Frontal cortex (tissue), 4 donors: ENCODE measurements around the gene PAX8. TPM values are rescaled to one million over a fixed set of nuclear protein-coding genes. Genes with fewer than 3 reads are reported as not detected.
"Not testable (repeated sequence)": the region's sequence is repeated elsewhere in the genome, so short reads cannot be mapped to it uniquely, and the experiment has no call there.

ENCODE experiments used
- DNase-seq, 2 donors: peaks; one replicate each; pipeline ENCODE4 v3.0.0; 2012; ENCODE audit warnings: low spot score in 2 of 2
- FAIRE-seq: peaks from 2 replicates; lab custom pipeline; 2012; peaks lifted over from hg19 to GRCh38; lab: Jason Lieb, UNC
- total RNA-seq: library from RNA; depleted of rRNA; stranded (reverse); fragments of >200 nt; gene quantifications from one replicate; pipeline ENCODE4 v1.2.3, GENCODE V29; 2014
- donor health status: control.
- donor health status: control.
- donor health status: control.

PAX8 gene
- under 0.01 TPM for total RNA-seq

- DNase-seq = no peak
- no peak for FAIRE-seq
These were observed at the start of gene PAX8 for GRCh38 chr2:113278742-113279139. TSS of gene PAX8 (minus strand) at chr2:113278921. CDS start at chr2:113278394, 527 bp downstream.

GRCh38 chr2:113328043-113328442 lies 49.3 kb upstream of the PAX8 start:
- DNase-seq (no peak), FAIRE-seq (no peak)

GRCh38 chr2:113325161-113325731 lies 46.5 kb upstream of the PAX8 start:
- FAIRE-seq = not testable (repeated sequence)

GRCh38 chr2:113324684-113325160 lies 46.0 kb upstream of the PAX8 start:
- no peak for FAIRE-seq
- DNase-seq = peak; percentile 52 to 76

More at GRCh38 chr2:113325161-113325731, 46.5 kb upstream of the PAX8 start:
- peak in 1 of 2 donors; percentile 3 for DNase-seq

- FAIRE-seq, DNase-seq: not testable (repeated sequence)
These were observed 44.4 kb upstream of the PAX8 start for GRCh38 chr2:113323129-113323528.

- FAIRE-seq = not testable (repeated sequence)
These were observed 41.4 kb upstream of the PAX8 start for GRCh38 chr2:113320106-113320505.

GRCh38 chr2:113318941-113319340 lies 40.2 kb upstream of the PAX8 start:
- DNase-seq, FAIRE-seq: not testable (repeated sequence)

More at GRCh38 chr2:113320106-113320505, 41.4 kb upstream of the PAX8 start:
- DNase-seq = not testable (repeated sequence)

- DNase-seq (no peak), FAIRE-seq (no peak)
These were observed 37.4 kb upstream of the PAX8 start for GRCh38 chr2:113316085-113316484.

GRCh38 chr2:113314663-113315062 lies 35.9 kb upstream of the PAX8 start:
- FAIRE-seq, DNase-seq: not testable (repeated sequence)

GRCh38 chr2:113314176-113314575 lies 35.5 kb upstream of the PAX8 start:
- FAIRE-seq = not testable (repeated sequence)

GRCh38 chr2:113311781-113312180 lies 33.1 kb upstream of the PAX8 start:
- FAIRE-seq, DNase-seq: not testable (repeated sequence)

More at GRCh38 chr2:113314176-113314575, 35.5 kb upstream of the PAX8 start:
- not testable (repeated sequence) for DNase-seq

- not testable (repeated sequence) for FAIRE-seq, DNase-seq
These were observed 32.5 kb upstream of the PAX8 start for GRCh38 chr2:113311191-113311590.

GRCh38 chr2:113309655-113310387 lies 31.1 kb upstream of the PAX8 start:
- DNase-seq = no peak
- no peak for FAIRE-seq

GRCh38 chr2:113308784-113309183 lies 30.1 kb upstream of the PAX8 start:
- FAIRE-seq, DNase-seq: not testable (repeated sequence)

- DNase-seq, FAIRE-seq: not testable (repeated sequence)
These were observed 27.5 kb upstream of the PAX8 start for GRCh38 chr2:113306207-113306606.

GRCh38 chr2:113305749-113306148 lies 27.0 kb upstream of the PAX8 start:
- not testable (repeated sequence) for DNase-seq, FAIRE-seq

- FAIRE-seq = no peak
These were observed 26.4 kb upstream of the PAX8 start for GRCh38 chr2:113305146-113305545.

GRCh38 chr2:113304702-113305101 lies 26.0 kb upstream of the PAX8 start:
- DNase-seq (no peak), FAIRE-seq (no peak)

More at GRCh38 chr2:113305146-113305545, 26.4 kb upstream of the PAX8 start:
- DNase-seq = no peak

- not testable (repeated sequence) for FAIRE-seq, DNase-seq
These were observed 23.7 kb upstream of the PAX8 start for GRCh38 chr2:113302216-113302980.

GRCh38 chr2:113300281-113300680 lies 21.6 kb upstream of the PAX8 start:
- FAIRE-seq = no peak
- DNase-seq = no peak
